ENCODE data around the gene ANXA2R. TPM values are rescaled to one million over a fixed set of nuclear protein-coding genes. Genes with fewer than 3 reads are reported as not detected.

The ANXA2R gene
- total and polyA plus RNA-seq, 2 of the 4 experiments (the other 2 are of a cell fraction): 1.3 to 3.6 TPM

DNA sequence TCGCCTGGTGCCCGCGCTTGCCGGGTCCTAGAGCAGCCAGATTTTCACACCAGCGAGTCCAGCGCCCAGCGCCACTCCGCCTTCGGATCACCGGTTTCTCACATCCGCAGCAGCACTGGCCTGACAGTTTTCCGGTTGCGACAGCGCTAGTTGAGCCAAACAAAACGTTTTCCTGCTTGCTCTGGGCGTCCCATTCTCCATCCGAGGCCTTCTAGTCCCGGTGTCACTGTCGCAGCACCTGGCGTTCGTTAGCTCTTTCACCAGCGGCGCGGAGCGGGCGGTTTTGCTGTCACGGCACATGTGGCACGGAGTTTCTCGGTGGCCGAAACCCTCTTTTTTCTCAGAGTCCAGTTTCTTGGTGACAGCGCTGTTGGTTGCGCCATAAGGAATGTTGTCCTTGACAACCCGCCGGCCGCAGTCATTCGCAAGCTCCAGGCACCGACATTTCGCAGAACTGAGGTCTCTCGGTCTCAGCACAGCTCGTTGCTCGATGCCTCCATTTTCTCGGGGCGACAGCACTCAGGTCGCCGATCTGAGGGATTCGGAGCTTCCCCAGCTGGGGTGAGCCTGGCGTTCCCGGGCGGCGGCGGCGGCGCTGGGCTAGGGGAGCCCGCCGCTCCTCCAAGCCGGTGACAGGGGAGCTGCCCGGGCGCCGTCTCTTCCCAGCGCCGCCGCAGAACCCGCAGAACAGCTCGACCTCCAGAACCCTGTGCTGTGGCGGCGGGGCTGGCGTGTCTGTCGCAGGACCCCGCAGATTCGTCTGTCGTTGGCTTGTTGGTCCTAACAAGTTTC, 47.8 kb downstream of the ANXA2R start:
- ChIA-PET CTCF (interaction anchor here (0.9 to 2.7 kb wide), 3 partner anchors 45 to 84 kb away, joined by 3 to 12 read pairs (median 12); no protein-coding TSS in a partner anchor), POLR2A (ENCODE audit: unreplicated experiment) (interaction anchor here (0.6 to 1.1 kb wide), 3 partner anchors 16 to 53 kb away, joined by 3 read pairs; no protein-coding TSS in a partner anchor)
- DNase-seq: peak; percentile 88
- Histone ChIP-seq H3K79me1 (ENCODE audit: low read depth in 1 of 2, low read length in 2 of 2) (peaks cover 18 to 43% of the 10 kb centered on the region in 2 experiments), H3K18ac (ENCODE audit: low read depth, low read length) (peak overlapping the region; percentile 79), H3K4ac (ENCODE audit: low read depth, low read length) (peak overlapping the region; percentile 98), H4K91ac (ENCODE audit: insufficient read depth, low read depth, low read length) (peak overlapping the region; percentile 92), H3K9me3 (ENCODE audit: control insufficient read depth, insufficient read depth, low read length) (no peaks in the 10 kb centered on the region), H3K27me3 (ENCODE audit: control insufficient read depth, insufficient read depth, low read length) (no peaks in the 10 kb centered on the region), H3K9ac (ENCODE audit: low read depth, low read length) (peak overlapping the region; percentile 87), H3K27ac (ENCODE audit: insufficient read depth, low read length) (peak overlapping the region; percentile 84), H2AK9ac (replicated peaks; ENCODE audit: low read depth, low read length, poor library complexity) (peak overlapping the region; percentile 95), H2AK5ac (ENCODE audit: low read depth, low read length) (peak overlapping the region; percentile 79), H2BK15ac (ENCODE audit: low read depth, low read length) (peak overlapping the region; percentile 81; the same call in 2 of the 3 replicates), H4K8ac (ENCODE audit: low read depth in 2 of 2, low read length in 2 of 2) (peak overlapping the region; percentile 89 to 94), H2BK20ac (ENCODE audit: low read depth, low read length) (peak overlapping the region; percentile 27; the same call in 1 of the 2 replicates), H3K36me3 (ENCODE audit: control insufficient read depth, insufficient read depth, low read length) (no peaks in the 10 kb centered on the region), H3K4me3 (ENCODE audit: insufficient read depth, low read depth, low read length) (peak overlapping the region; percentile 56), H4K5ac (ENCODE audit: low read depth, low read length) (peak overlapping the region; percentile 73), H3K56ac (ENCODE audit: extremely low read depth, insufficient read depth, low read length) (peak overlapping the region; percentile 96), H3K14ac (replicated peaks; ENCODE audit: low read depth, low read length) (peak overlapping the region; percentile 97), H2AFZ (replicated peaks; ENCODE audit: low read length, poor library complexity) (peak overlapping the region; percentile 76), H3K23ac (ENCODE audit: low read depth, low read length) (peak overlapping the region; percentile 97), H4K20me1 (ENCODE audit: insufficient read depth, low read length) (no peaks in the 10 kb centered on the region), H3K4me2 (ENCODE audit: low read depth, low read length) (peak overlapping the region; percentile 58), H2BK5ac (ENCODE audit: low read depth, low read length, poor library complexity, severe bottlenecking) (peak overlapping the region; percentile 98), H3K9me1 (ENCODE audit: insufficient read depth, low read length) (peaks cover 4% of the 10 kb centered on the region; the same call in 1 of the 2 replicates), H3K4me1 (ENCODE audit: control insufficient read depth, insufficient read depth, low read length) (no peaks in the 10 kb centered on the region; the same call in 1 of the 2 replicates), H2BK120ac (ENCODE audit: low read depth, low read length) (peak overlapping the region; percentile 87)
- ATAC-seq (ENCODE audit: low read depth): peak; percentile 36
- dilution Hi-C loops (cut with HindIII; ENCODE audit: low sequenced_read_pairs, unreplicated experiment): no loop called here
- 2% methylated on average over 57 of the region's 71 CpGs; no CpG with 5 or more reads in 1 of the 2 experiments for WGBS, 2 experiments (ENCODE audit: extremely low coverage in 2 of 2, insufficient read length in 1 of 2)
- BruUV-seq (replicated peaks): no TSS peak
- in situ Hi-C loops (cut with MboI; ENCODE audit: low sequenced_read_pairs): loop anchor here (5.0 to 10.0 kb wide), 2 partner anchors 40 to 77 kb away; no protein-coding TSS in a partner anchor
- intact Hi-C loops (cut with micrococcal nuclease): loop anchor here (1.0 to 5.0 kb wide), 3 partner anchors 42 to 320 kb away; partner anchors contain the start of gene HMGCS1
- TF ChIP-seq, protein P1, sequence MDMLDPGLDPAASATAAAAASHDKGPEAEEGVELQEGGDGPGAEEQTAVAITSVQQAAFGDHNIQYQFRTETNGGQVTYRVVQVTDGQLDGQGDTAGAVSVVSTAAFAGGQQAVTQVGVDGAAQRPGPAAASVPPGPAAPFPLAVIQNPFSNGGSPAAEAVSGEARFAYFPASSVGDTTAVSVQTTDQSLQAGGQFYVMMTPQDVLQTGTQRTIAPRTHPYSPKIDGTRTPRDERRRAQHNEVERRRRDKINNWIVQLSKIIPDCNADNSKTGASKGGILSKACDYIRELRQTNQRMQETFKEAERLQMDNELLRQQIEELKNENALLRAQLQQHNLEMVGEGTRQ (IDR thresholded peaks at IDR 0.05; ENCODE audit: low read depth, low read length): no peak
- TF ChIP-seq, protein P2, sequence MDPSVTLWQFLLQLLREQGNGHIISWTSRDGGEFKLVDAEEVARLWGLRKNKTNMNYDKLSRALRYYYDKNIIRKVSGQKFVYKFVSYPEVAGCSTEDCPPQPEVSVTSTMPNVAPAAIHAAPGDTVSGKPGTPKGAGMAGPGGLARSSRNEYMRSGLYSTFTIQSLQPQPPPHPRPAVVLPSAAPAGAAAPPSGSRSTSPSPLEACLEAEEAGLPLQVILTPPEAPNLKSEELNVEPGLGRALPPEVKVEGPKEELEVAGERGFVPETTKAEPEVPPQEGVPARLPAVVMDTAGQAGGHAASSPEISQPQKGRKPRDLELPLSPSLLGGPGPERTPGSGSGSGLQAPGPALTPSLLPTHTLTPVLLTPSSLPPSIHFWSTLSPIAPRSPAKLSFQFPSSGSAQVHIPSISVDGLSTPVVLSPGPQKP (IDR thresholded peaks at IDR 0.05; ENCODE audit: borderline replicate concordance, low read depth, low read length): no peak
- TF ChIP-seq NFE2L2 (IDR thresholded peaks at IDR 0.05; ENCODE audit: low read depth, low read length) (no peak), BHLHE40 (IDR thresholded peaks at IDR 0.05; ENCODE audit: low read depth, low read length) (no peak), RFX5 (IDR thresholded peaks at IDR 0.05; ENCODE audit: low read depth, low read length) (no peak), RCOR1 (IDR thresholded peaks at IDR 0.05; ENCODE audit: insufficient replicate concordance, low read length) (no peak), CEBPB (IDR thresholded peaks at IDR 0.05; ENCODE audit: low read depth, low read length) (peak; percentile 86), CHD1 (IDR thresholded peaks at IDR 0.05; ENCODE audit: low read depth, low read length) (peak; percentile 66; the same call in 1 of the 2 replicates), SMC3 (IDR thresholded peaks at IDR 0.05; ENCODE audit: low read depth, low read length) (no peak), MAFK (IDR thresholded peaks at IDR 0.05; ENCODE audit: low read depth, low read length) (no peak), MXI1 (IDR thresholded peaks at IDR 0.05; ENCODE audit: borderline replicate concordance, low read depth, low read length) (peak; percentile 13; the same call in 1 of the 2 replicates)
- TF ChIP-seq, protein P3, sequence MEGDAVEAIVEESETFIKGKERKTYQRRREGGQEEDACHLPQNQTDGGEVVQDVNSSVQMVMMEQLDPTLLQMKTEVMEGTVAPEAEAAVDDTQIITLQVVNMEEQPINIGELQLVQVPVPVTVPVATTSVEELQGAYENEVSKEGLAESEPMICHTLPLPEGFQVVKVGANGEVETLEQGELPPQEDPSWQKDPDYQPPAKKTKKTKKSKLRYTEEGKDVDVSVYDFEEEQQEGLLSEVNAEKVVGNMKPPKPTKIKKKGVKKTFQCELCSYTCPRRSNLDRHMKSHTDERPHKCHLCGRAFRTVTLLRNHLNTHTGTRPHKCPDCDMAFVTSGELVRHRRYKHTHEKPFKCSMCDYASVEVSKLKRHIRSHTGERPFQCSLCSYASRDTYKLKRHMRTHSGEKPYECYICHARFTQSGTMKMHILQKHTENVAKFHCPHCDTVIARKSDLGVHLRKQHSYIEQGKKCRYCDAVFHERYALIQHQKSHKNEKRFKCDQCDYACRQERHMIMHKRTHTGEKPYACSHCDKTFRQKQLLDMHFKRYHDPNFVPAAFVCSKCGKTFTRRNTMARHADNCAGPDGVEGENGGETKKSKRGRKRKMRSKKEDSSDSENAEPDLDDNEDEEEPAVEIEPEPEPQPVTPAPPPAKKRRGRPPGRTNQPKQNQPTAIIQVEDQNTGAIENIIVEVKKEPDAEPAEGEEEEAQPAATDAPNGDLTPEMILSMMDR (conservative IDR thresholded peaks at IDR 0.05; ENCODE audit: low read depth, low read length): no peak
